AG04450 (cell line): ENCODE results near the gene PEA15. TPM values are rescaled to one million over a fixed set of nuclear protein-coding genes. Genes with fewer than 3 reads are reported as not detected.

Experiments used
- CTCF ChIA-PET: fragments of 300-600, 350-600 bp; formaldehyde crosslinking; extraction: SDS; loops from one replicate; lab custom pipeline; 2022; ENCODE audit warnings: antibody characterized with exemption, inconsistent platforms; lab: Charles Lee
- POLR2A ChIA-PET: fragments of 350-600 bp; formaldehyde crosslinking; extraction: SDS; loops from one replicate; lab custom pipeline; 2021; ENCODE audit warnings: antibody characterized with exemption, inconsistent platforms; lab: Yijun Ruan, JAX
- DNase-seq: peaks from one replicate; pipeline ENCODE4 v3.0.0-alpha.2; 2011; ENCODE audit warnings: low read depth, low spot score
- H3K27ac ChIP-seq: one replicate; pipeline ENCODE4 v1.5.1; 2012; ENCODE audit warnings: low read depth, low read length, control low read depth
- H3K27me3 ChIP-seq: one replicate; pipeline ENCODE4 v1.6.0; 2012; ENCODE audit warnings: low read length; ENCODE audit not compliant: control insufficient read depth, insufficient read depth
- H3K4me3 ChIP-seq: 2 replicates; pipeline ENCODE4 v1.5.1; 2011; ENCODE audit warnings: mild to moderate bottlenecking, low read depth, low read length, control low read depth
- H3K9me3 ChIP-seq: 2 replicates; pipeline ENCODE4 v1.5.1; 2012; ENCODE audit warnings: low read length; ENCODE audit not compliant: control insufficient read depth, insufficient read depth
- CTCF ChIP-seq: IDR thresholded peaks from 2 replicates; pipeline ENCODE4 v1.5.1; 2011; ENCODE audit warnings: low read depth, low read length, control low read depth, inconsistent platforms
- polyA plus RNA-seq: library from polyadenylated mRNA; depleted of rRNA; stranded (reverse); fragments of >200 nt; gene quantifications from 2 replicates; pipeline ENCODE4 v1.2.3, GENCODE V29; 2011

PEA15 gene
- polyA plus RNA-seq, 1 experiment, result 512 TPM

DNA sequence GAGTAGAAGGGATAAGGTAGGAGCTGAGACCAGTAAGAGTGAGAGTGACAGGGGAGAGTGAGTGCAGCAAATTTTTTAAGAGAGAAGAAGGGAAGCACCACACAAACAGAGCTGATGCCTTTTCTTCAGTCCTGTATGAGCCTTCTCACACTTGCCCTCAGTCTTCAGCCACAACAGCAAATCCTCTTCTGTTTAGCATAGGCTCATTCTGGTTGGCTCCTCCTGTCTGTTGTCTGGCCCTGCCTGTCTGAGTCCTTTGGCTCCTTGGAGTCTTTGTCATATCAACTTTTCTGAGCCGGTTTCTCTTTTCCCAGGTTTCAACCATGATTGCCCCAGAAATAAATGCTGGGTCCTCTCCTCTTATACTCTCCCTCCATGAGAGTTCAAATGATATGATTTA is 27.5 kb upstream of the PEA15 start:
- Histone ChIP-seq H3K4me3 (no peak overlapping the region), H3K27ac (no peak overlapping the region), H3K9me3 (no peaks in the 10 kb centered on the region), H3K27me3 (peaks cover 20% of the 10 kb centered on the region)
- POLR2A ChIA-PET, result no interaction called here
- no peak for TF ChIP-seq CTCF
- CTCF ChIA-PET, result interaction anchor here (0.5 to 0.8 kb wide), 2 partner anchors 92 to 434 kb away, joined by 3 to 4 read pairs; no protein-coding TSS in a partner anchor
- no peak for DNase-seq

DNA sequence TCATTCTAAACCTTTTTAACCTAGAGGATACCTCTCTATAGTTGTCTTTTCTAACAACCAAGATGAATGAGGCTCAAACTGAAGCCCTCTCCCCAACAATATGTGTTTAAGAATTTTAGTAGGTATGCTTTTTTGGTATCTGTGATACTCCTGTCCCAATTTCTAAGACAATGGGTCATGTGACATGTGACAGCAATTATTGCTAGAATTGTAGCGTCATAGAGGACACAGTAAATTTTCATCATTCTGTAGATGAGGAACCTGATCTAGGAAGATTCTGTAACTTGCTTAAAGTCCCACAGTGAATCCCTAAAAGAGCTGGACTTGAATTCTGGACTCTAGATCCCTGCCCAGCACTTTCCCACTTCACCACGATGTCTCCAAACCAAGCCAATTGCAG is 26.5 kb upstream of the PEA15 start:
- CTCF ChIA-PET, result interaction anchor here (0.9 to 3.3 kb wide), 2 partner anchors 15 to 74 kb away, joined by 3 to 27 read pairs; no protein-coding TSS in a partner anchor
- no peak overlapping the region for H3K27ac ChIP-seq
- no peak for TF ChIP-seq CTCF
- no peak overlapping the region for H3K4me3 ChIP-seq
- no peak for DNase-seq
- POLR2A ChIA-PET, result no interaction called here
- no peaks in the 10 kb centered on the region for H3K9me3 ChIP-seq
- peaks cover 12% of the 10 kb centered on the region for H3K27me3 ChIP-seq

- Histone ChIP-seq H3K27ac (no peak overlapping the region), H3K27me3 (peaks cover 7% of the 10 kb centered on the region), H3K4me3 (no peak overlapping the region), H3K9me3 (no peaks in the 10 kb centered on the region)
- DNase-seq, result no peak
- TF ChIP-seq CTCF, result no peak
- CTCF ChIA-PET, result interaction anchor here (0.9 to 3.3 kb wide), 3 partner anchors 14 to 73 kb away, joined by 3 to 27 read pairs (median 5); no protein-coding TSS in a partner anchor
- POLR2A ChIA-PET, result no interaction called here
Measured at GRCh38 chr1:160179336-160179735, 25.8 kb upstream of the PEA15 start.

- ChIA-PET POLR2A (no interaction called here), CTCF (interaction anchor here (0.9 to 2.0 kb wide), 2 partner anchors 33 to 34 kb away, joined by 3 to 5 read pairs; no protein-coding TSS in a partner anchor)
- Histone ChIP-seq H3K27me3 (peaks cover 4% of the 10 kb centered on the region), H3K9me3 (no peaks in the 10 kb centered on the region), H3K27ac (no peak overlapping the region), H3K4me3 (no peak overlapping the region)
- no peak for DNase-seq
- no peak for TF ChIP-seq CTCF
Measured at GRCh38 chr1:160186246-160186645, 18.9 kb upstream of the PEA15 start.

- no peak for TF ChIP-seq CTCF
- H3K4me3 ChIP-seq, result no peak overlapping the region
- POLR2A ChIA-PET, result no interaction called here
- no peaks in the 10 kb centered on the region for H3K9me3 ChIP-seq
- no peak for DNase-seq
- no peak overlapping the region for H3K27ac ChIP-seq
- peaks cover 4% of the 10 kb centered on the region for H3K27me3 ChIP-seq
- CTCF ChIA-PET, result interaction anchor here (0.9 to 2.0 kb wide), 2 partner anchors 32 to 33 kb away, joined by 3 to 5 read pairs; no protein-coding TSS in a partner anchor
Measured at GRCh38 chr1:160186729-160187128, 18.5 kb upstream of the PEA15 start.
